Measurements from ENCODE around the gene SUPT4H1.

Gene SUPT4H1

GRCh38 chr17:58331815-58332777, 19.9 kb downstream of the SUPT4H1 start:
- in situ Hi-C loops (cut with MboI; ENCODE audit: low sequenced_read_pairs), result no loop called here

- in situ Hi-C loops (cut with MboI; ENCODE audit: low sequenced_read_pairs), result no loop called here
Observed at GRCh38 chr17:58330997-58331814, 20.8 kb downstream of the SUPT4H1 start.

GRCh38 chr17:58330538-58330996, 21.4 kb downstream of the SUPT4H1 start:
- in situ Hi-C loops (cut with MboI; ENCODE audit: low sequenced_read_pairs), result no loop called here

- in situ Hi-C loops (cut with MboI; ENCODE audit: low sequenced_read_pairs), result no loop called here
Observed at GRCh38 chr17:58329810-58330537, 22.0 kb downstream of the SUPT4H1 start.

- in situ Hi-C loops (cut with MboI; ENCODE audit: low sequenced_read_pairs), result no loop called here
Observed at GRCh38 chr17:58329035-58329809, 22.8 kb downstream of the SUPT4H1 start.

- in situ Hi-C loops (cut with MboI; ENCODE audit: low sequenced_read_pairs), result no loop called here
Observed at GRCh38 chr17:58328195-58329034, 23.6 kb downstream of the SUPT4H1 start, which contains the start of gene TSPOAP1. TSS of gene TSPOAP1 (minus strand) at chr17:58328795. CDS start at chr17:58327920, 875 bp downstream.

GRCh38 chr17:58327363-58328194, 24.4 kb downstream of the SUPT4H1 start:
- in situ Hi-C loops (cut with MboI; ENCODE audit: low sequenced_read_pairs), result no loop called here

GRCh38 chr17:58326609-58327362, 25.2 kb downstream of the SUPT4H1 start:
- in situ Hi-C loops (cut with MboI; ENCODE audit: low sequenced_read_pairs), result no loop called here

GRCh38 chr17:58325976-58326468, 26.0 kb downstream of the SUPT4H1 start:
- in situ Hi-C loops (cut with MboI; ENCODE audit: low sequenced_read_pairs), result no loop called here

- in situ Hi-C loops (cut with MboI; ENCODE audit: low sequenced_read_pairs), result no loop called here
Observed at GRCh38 chr17:58325289-58325726, 26.7 kb downstream of the SUPT4H1 start.

- in situ Hi-C loops (cut with MboI; ENCODE audit: low sequenced_read_pairs), result no loop called here
Observed at GRCh38 chr17:58324409-58325288, 27.4 kb downstream of the SUPT4H1 start.

GRCh38 chr17:58324056-58324408, 28.0 kb downstream of the SUPT4H1 start:
- in situ Hi-C loops (cut with MboI; ENCODE audit: low sequenced_read_pairs), result no loop called here

GRCh38 chr17:58323366-58324055, 28.5 kb downstream of the SUPT4H1 start:
- in situ Hi-C loops (cut with MboI; ENCODE audit: low sequenced_read_pairs), result no loop called here

- in situ Hi-C loops (cut with MboI; ENCODE audit: low sequenced_read_pairs), result no loop called here
Observed at GRCh38 chr17:58322581-58323185, 29.3 kb downstream of the SUPT4H1 start.

Data from HL-60/S4 (cell line).